HCT116 (cell line): ENCODE data around the gene SCTR. TPM values are rescaled to one million over a fixed set of nuclear protein-coding genes. Genes with fewer than 3 reads are reported as not detected.

Source experiments
- ATAC-seq: fragments of 200-7000 bp; cut with Tn5 transposase; 2 replicates; pipeline ENCODE4 v1.9.1; 2020; ENCODE audit warnings: mild to moderate bottlenecking, moderate library complexity
- BruUV-seq: library from RNA; stranded (reverse); fragments of 400-500 nt; replicated peaks from 2 replicates; lab custom pipeline; 2021; lab: Mats Ljungman, UMichigan
- CTCF ChIA-PET: fragments of 300-600 bp; sonication (Branson Sonifier 250); formaldehyde crosslinking; loops from one replicate; lab custom pipeline; 2021; ENCODE audit warnings: antibody characterized with exemption; lab: Charles Lee
- POLR2A ChIA-PET: fragments of 300-600, 350-600 bp; sonication (Branson Sonifier 250); formaldehyde crosslinking; loops from one replicate; lab custom pipeline; 2021; ENCODE audit warnings: antibody characterized with exemption; lab: Charles Lee
- RAD21 ChIA-PET, 2 experiments: fragments of 300-600 bp; sonication (Branson Sonifier 250); formaldehyde crosslinking; loops; one replicate each; lab custom pipeline; 2023; ENCODE audit warnings: low total read pairs in 2 of 2; ENCODE audit not compliant: uncharacterized antibody in 2 of 2, unreplicated experiment in 2 of 2, low non-redundant PET in 1 of 2; lab: Charles Lee
- DNase-seq: peaks from one replicate; pipeline ENCODE4 v3.0.0-alpha.2; 2010; ENCODE audit warnings: low read depth, low spot score
- H2AFZ ChIP-seq: fragments of 200-600 bp; shearing (Covaris generic), sonication (generic); 2 replicates; pipeline ENCODE4 v1.6.1; 2017; ENCODE audit warnings: low read depth, mixed run types, mixed read lengths, antibody characterized with exemption, low read length; ENCODE audit not compliant: poor library complexity, severe bottlenecking
- H3K27ac ChIP-seq: 2 replicates; pipeline ENCODE4 v1.5.1; 2012; ENCODE audit warnings: low read depth, low read length
- H3K27me3 ChIP-seq: fragments of 200-600 bp; sonication (generic); 2 replicates; pipeline ENCODE4 v1.6.1; 2016; ENCODE audit warnings: mixed run types, low read length, mixed read lengths; ENCODE audit not compliant: insufficient read depth
- H3K36me3 ChIP-seq, 2 experiments: fragments of 200-500 bp in 1 of 2; fragments of 200-600 bp in 1 of 2; sonication (Bioruptor generic) in 1 of 2; sonication (generic) in 1 of 2; 2 replicates each; pipeline versions ENCODE4 v1.5.1 to v1.6.1; 2014 to 2016; ENCODE audit warnings: low read length in 2 of 2, inconsistent platforms in 1 of 2, mixed read lengths in 1 of 2, mixed run types in 1 of 2; ENCODE audit not compliant: insufficient read depth in 2 of 2, control insufficient read depth in 1 of 2
- H3K4me1 ChIP-seq, 2 experiments: fragments of 200-600 bp in 1 of 2; sonication (generic) in 1 of 2; 2 replicates each; pipeline versions ENCODE4 v1.5.1 to v1.6.1; 2012 to 2017; ENCODE audit warnings: low read length in 2 of 2, inconsistent platforms in 1 of 2, mild to moderate bottlenecking in 1 of 2, mixed read lengths in 1 of 2, mixed run types in 1 of 2, moderate library complexity in 1 of 2; ENCODE audit not compliant: insufficient read depth in 2 of 2, control insufficient read depth in 1 of 2
- H3K4me2 ChIP-seq: fragments of 200-600 bp; sonication (generic); 2 replicates; pipeline ENCODE4 v1.6.1; 2017; ENCODE audit warnings: mixed run types, low read length, mixed read lengths
- H3K4me3 ChIP-seq, 2 experiments: fragments of 200-600 bp in 1 of 2; sonication (generic) in 1 of 2; replicated peaks in 1 of 2; 2 replicates each; pipeline ENCODE4 v1.5.1; 2011 to 2016; ENCODE audit warnings: low read length in 2 of 2, control low read depth in 1 of 2, low read depth in 1 of 2, mild to moderate bottlenecking in 1 of 2, mixed read lengths in 1 of 2, mixed run types in 1 of 2
- H3K79me2 ChIP-seq: fragments of 200-600 bp; sonication (generic); 2 replicates; pipeline ENCODE4 v1.6.1; 2017; ENCODE audit warnings: mild to moderate bottlenecking, mixed run types, low read length, moderate library complexity, mixed read lengths; ENCODE audit not compliant: insufficient read depth
- H3K9ac ChIP-seq: fragments of 200-600 bp; sonication (generic); 2 replicates; pipeline ENCODE4 v1.6.1; 2016; ENCODE audit warnings: low read length, mixed read lengths
- H3K9me2 ChIP-seq: fragments of 200-600 bp; sonication (generic), shearing (Covaris generic); 2 replicates; pipeline ENCODE4 v1.6.1; 2017; ENCODE audit warnings: mixed run types, mild to moderate bottlenecking, moderate library complexity; ENCODE audit not compliant: insufficient read depth
- H3K9me3 ChIP-seq, 2 experiments: fragments of 200-500 bp in 1 of 2; fragments of 200-600 bp in 1 of 2; sonication (Bioruptor generic) in 1 of 2; sonication (generic) in 1 of 2; 2 replicates each; pipeline ENCODE4 v1.6.1; 2014 to 2017; ENCODE audit warnings: low read length in 2 of 2, mixed read lengths in 2 of 2, inconsistent platforms in 1 of 2, low read depth in 1 of 2, mild to moderate bottlenecking in 1 of 2, mixed run types in 1 of 2, moderate library complexity in 1 of 2; ENCODE audit not compliant: control insufficient read depth in 1 of 2, insufficient read depth in 1 of 2
- H4K20me1 ChIP-seq: fragments of 200-600 bp; sonication (generic), shearing (Covaris generic); 2 replicates; pipeline ENCODE4 v1.6.1; 2017; ENCODE audit warnings: mixed run types, mild to moderate bottlenecking, moderate library complexity; ENCODE audit not compliant: insufficient read depth
- CBX3 ChIP-seq: IDR thresholded peaks from 2 replicates; pipeline ENCODE4 v1.6.1; 2012; ENCODE audit warnings: low read depth
- FOSL1 ChIP-seq: IDR thresholded peaks from 2 replicates; pipeline ENCODE4 v1.6.1; 2012; ENCODE audit warnings: low read depth
- JUND ChIP-seq: IDR thresholded peaks from 2 replicates; pipeline ENCODE4 v1.6.1; 2012
- POLR2A ChIP-seq: IDR thresholded peaks from 2 replicates; pipeline ENCODE4 v1.7.0; 2011; ENCODE audit warnings: borderline replicate concordance; ENCODE audit not compliant: insufficient read depth, insufficient read length; ENCODE audit errors: extremely low read depth
- RAD21 ChIP-seq: IDR thresholded peaks from 2 replicates; pipeline ENCODE4 v1.6.1; 2012; ENCODE audit warnings: low read depth, mild to moderate bottlenecking
- SP1 ChIP-seq: IDR thresholded peaks from 2 replicates; pipeline ENCODE4 v1.6.1; 2012; ENCODE audit warnings: low read depth
- intact Hi-C: fragments of 100-400 bp; cut with micrococcal nuclease; formaldehyde crosslinking; loops from 2 replicates; pipeline ENCODE4 v1.10.0; 2022
- total RNA-seq: library from RNA; stranded (reverse); gene quantifications from one replicate; pipeline ENCODE4 v1.2.1, GENCODE V29; 2021; ENCODE audit not compliant: unreplicated experiment
- TF ChIP-seq, protein P1 (sequence below), 3 experiments: fragments of 200-600 bp in 1 of 3; sonication (generic) in 1 of 3; IDR thresholded peaks in 2 of 3; conservative IDR thresholded peaks in 1 of 3; 2 replicates each; pipeline ENCODE4 v1.5.1; 2012 to 2017; ENCODE audit warnings: low read depth in 2 of 3, low read length in 2 of 3, antibody characterized with exemption in 1 of 3, borderline replicate concordance in 1 of 3, control low read depth in 1 of 3, mild to moderate bottlenecking in 1 of 3, mixed read lengths in 1 of 3, mixed run types in 1 of 3, moderate library complexity in 1 of 3; ENCODE audit not compliant: insufficient read depth in 1 of 3
- TF ChIP-seq, protein P2 (sequence below): IDR thresholded peaks from 2 replicates; pipeline ENCODE4 v1.6.1; 2012
- TF ChIP-seq, protein P3 (sequence below): IDR thresholded peaks from 2 replicates; pipeline ENCODE4 v1.6.1; 2011; ENCODE audit warnings: mild to moderate bottlenecking, low read length, moderate library complexity; ENCODE audit not compliant: insufficient replicate concordance; ENCODE audit errors: extremely low read depth

SCTR gene
- total RNA-seq, 1 experiment from 2014 or later = not detected

DNA sequence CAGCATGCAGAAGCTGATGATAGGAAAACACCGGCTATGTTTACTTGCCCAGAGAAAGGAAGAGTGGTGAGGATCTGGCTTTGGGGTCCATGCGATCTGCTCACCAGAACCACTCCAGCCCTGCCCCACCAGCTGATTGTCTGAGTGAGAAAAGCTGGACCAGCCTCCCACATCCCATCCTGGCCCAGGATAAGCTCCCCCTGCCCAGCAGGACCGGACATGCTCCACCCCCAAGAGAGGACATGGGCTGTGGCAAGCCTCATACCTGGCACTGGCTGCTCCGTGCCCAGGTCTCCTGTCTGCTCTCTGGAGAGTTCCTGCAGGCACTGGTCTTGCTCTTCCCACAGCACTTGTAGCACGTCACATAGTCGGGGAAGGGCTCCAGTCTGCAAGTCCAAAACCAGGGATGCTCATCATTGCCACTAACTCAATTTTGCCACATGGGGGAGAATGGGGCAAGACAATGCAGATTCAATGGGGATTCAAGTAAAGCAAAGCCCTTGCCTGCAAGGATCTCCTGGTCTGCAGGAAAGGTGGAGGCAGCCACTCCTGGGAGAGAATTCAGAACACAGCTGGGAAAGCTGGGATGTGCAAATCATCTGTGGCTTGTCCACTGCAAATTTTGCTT is 30.0 kb downstream of the SCTR start:
- intact Hi-C loops = no loop called here
- Histone ChIP-seq H3K27me3 (no peaks in the 10 kb centered on the region), H3K27ac (no peak overlapping the region), H3K4me2 (no peak overlapping the region), H2AFZ (no peak overlapping the region), H3K4me3 (no peak overlapping the region), H3K36me3 (no peaks in the 10 kb centered on the region), H3K9me3 (no peaks in the 10 kb centered on the region), H3K79me2 (no peaks in the 10 kb centered on the region), H4K20me1 (no peaks in the 10 kb centered on the region), H3K4me1 (peaks cover 11 to 12% of the 10 kb centered on the region in 2 experiments), H3K9me2 (no peaks in the 10 kb centered on the region), H3K9ac (no peak overlapping the region)
- ATAC-seq = peak; percentile 48
- CTCF ChIA-PET = interaction anchor here (1.3 to 2.2 kb wide), 3 partner anchors 18 to 107 kb away, joined by 3 to 8 read pairs (median 5); no protein-coding TSS in a partner anchor
- POLR2A ChIA-PET = no interaction called here
- BruUV-seq = no TSS peak
- no peak for DNase-seq
- RAD21 ChIA-PET = no interaction called here
- 0 out of 2 replicates have a peak, but pooled peaks have one; percentile 8 for TF ChIP-seq RAD21
- no peak for TF ChIP-seq POLR2A
- TF ChIP-seq, protein P1, sequence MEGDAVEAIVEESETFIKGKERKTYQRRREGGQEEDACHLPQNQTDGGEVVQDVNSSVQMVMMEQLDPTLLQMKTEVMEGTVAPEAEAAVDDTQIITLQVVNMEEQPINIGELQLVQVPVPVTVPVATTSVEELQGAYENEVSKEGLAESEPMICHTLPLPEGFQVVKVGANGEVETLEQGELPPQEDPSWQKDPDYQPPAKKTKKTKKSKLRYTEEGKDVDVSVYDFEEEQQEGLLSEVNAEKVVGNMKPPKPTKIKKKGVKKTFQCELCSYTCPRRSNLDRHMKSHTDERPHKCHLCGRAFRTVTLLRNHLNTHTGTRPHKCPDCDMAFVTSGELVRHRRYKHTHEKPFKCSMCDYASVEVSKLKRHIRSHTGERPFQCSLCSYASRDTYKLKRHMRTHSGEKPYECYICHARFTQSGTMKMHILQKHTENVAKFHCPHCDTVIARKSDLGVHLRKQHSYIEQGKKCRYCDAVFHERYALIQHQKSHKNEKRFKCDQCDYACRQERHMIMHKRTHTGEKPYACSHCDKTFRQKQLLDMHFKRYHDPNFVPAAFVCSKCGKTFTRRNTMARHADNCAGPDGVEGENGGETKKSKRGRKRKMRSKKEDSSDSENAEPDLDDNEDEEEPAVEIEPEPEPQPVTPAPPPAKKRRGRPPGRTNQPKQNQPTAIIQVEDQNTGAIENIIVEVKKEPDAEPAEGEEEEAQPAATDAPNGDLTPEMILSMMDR (IDR thresholded peaks at IDR 0.05 in 2 of 3, conservative IDR thresholded peaks at IDR 0.05 in 1 of 3; ENCODE audit: borderline replicate concordance in 1 of 3, insufficient read depth in 1 of 3, low read depth in 2 of 3, low read length in 2 of 3) = peak in 2 of 3 experiments; percentile 23 to 28; a peak in 2 of 6 replicates

DNA sequence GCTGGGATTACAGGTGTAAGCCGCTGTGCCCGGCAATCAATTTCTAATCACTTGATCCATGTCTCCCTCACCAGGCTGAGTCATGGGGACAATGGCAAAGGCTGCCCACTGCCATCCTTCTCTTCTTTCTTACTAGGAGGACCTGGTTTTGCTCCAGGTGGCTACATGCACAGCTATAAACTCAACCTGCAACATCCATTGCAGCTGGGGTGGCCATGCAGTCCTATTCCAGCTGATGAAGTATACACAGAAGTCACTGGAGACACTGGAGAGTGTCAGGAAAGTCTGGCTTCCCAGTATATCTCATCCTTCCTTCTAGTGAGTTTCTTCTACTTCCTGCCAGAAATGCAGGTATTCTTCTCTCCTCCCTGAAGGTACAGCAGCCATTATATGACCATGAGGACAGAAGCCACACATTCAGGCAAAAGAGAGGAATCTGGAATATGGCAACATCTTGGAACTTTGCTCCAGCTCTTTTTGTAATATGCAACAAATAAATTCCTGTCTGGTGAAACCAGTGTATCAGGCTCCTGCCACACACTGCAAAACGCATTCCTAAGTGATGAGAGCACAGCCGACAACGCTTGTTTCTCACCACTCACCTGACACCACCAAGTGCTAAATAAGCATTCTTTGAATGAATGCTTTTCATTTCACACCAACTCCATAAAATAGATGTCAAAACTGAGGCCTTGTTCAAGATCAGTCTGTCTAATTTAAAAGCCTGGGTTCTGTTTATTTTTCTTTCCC is 32.3 kb downstream of the SCTR start:
- H3K79me2 ChIP-seq = no peaks in the 10 kb centered on the region
- ChIA-PET CTCF (interaction anchor here (1.0 kb wide), 1 partner anchor 16 kb away, joined by 3 read pairs; no protein-coding TSS in a partner anchor), RAD21 (no interaction called here), POLR2A (no interaction called here)
- H2AFZ ChIP-seq = peak overlapping the region; percentile 75
- no peaks in the 10 kb centered on the region for H3K36me3 ChIP-seq
- H3K9ac ChIP-seq = peak overlapping the region; percentile 7; the same call in 1 of the 2 replicates
- TF ChIP-seq, protein P1 (IDR thresholded peaks at IDR 0.05 in 2 of 3, conservative IDR thresholded peaks at IDR 0.05 in 1 of 3; ENCODE audit: borderline replicate concordance in 1 of 3, insufficient read depth in 1 of 3, low read depth in 2 of 3, low read length in 2 of 3) = no peak
- TF ChIP-seq, protein P2, sequence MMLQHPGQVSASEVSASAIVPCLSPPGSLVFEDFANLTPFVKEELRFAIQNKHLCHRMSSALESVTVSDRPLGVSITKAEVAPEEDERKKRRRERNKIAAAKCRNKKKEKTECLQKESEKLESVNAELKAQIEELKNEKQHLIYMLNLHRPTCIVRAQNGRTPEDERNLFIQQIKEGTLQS = peak; percentile 70; the same call in 1 of the 2 replicates
- TF ChIP-seq CBX3 = peak; percentile 28; the same call in 1 of the 2 replicates
- TF ChIP-seq, protein P3, sequence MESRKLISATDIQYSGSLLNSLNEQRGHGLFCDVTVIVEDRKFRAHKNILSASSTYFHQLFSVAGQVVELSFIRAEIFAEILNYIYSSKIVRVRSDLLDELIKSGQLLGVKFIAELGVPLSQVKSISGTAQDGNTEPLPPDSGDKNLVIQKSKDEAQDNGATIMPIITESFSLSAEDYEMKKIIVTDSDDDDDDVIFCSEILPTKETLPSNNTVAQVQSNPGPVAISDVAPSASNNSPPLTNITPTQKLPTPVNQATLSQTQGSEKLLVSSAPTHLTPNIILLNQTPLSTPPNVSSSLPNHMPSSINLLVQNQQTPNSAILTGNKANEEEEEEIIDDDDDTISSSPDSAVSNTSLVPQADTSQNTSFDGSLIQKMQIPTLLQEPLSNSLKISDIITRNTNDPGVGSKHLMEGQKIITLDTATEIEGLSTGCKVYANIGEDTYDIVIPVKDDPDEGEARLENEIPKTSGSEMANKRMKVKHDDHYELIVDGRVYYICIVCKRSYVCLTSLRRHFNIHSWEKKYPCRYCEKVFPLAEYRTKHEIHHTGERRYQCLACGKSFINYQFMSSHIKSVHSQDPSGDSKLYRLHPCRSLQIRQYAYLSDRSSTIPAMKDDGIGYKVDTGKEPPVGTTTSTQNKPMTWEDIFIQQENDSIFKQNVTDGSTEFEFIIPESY = no peak
- peak; percentile 63 for TF ChIP-seq JUND
- TF ChIP-seq FOSL1 = peak; percentile 62
- peak; percentile 49 for TF ChIP-seq SP1
- TF ChIP-seq, all 23 proteins: peak for 5
- no peak overlapping the region for H3K27ac ChIP-seq
- H3K27me3 ChIP-seq = no peaks in the 10 kb centered on the region
- peak overlapping the region in 1 of 2 experiments; percentile 20; a peak in 2 of 4 replicates for H3K4me3 ChIP-seq
- ATAC-seq = peak; percentile 83
- H3K9me2 ChIP-seq = no peaks in the 10 kb centered on the region
- DNase-seq = peak; percentile 49
- peak overlapping the region; percentile 69 for H3K4me2 ChIP-seq
- H4K20me1 ChIP-seq = no peaks in the 10 kb centered on the region
- no TSS peak for BruUV-seq
- no peaks in the 10 kb centered on the region for H3K9me3 ChIP-seq
- intact Hi-C loops = no loop called here
- peaks cover 11 to 12% of the 10 kb centered on the region in 2 experiments for H3K4me1 ChIP-seq
